HG03460 (cell line): ENCODE results near the gene ZNF865.

Experiments used
- ATAC-seq: cut with Tn5 transposase; IDR thresholded peaks from one replicate; pipeline ENCODE4 v1.9.1; 2021; ENCODE audit not compliant: unreplicated experiment

The ZNF865 gene

DNA sequence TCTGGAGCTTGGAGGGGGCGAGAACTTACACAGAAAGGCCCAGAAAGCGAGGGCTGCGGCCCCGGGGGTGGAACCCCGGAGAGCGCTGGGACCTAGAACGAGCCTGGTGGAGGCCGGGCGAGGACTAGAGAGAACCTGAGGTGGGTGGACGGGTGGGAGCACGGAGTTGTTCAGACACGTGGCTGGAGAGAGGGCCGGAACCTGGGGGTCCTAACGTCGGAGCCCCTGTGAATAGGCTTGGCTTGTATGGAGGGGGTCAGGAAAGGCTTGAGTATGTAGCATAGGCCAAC is 38.4 kb downstream of the ZNF865 start:
- no peak for ATAC-seq

- ATAC-seq: no peak
Measured at GRCh38 chr19:55644191-55644833, 38.9 kb downstream of the ZNF865 start.

- ATAC-seq: no peak
Measured at GRCh38 chr19:55644842-55645511, 39.5 kb downstream of the ZNF865 start.

- no peak for ATAC-seq
Measured at GRCh38 chr19:55645512-55645881, 40.0 kb downstream of the ZNF865 start.

- ATAC-seq: no peak
Measured at GRCh38 chr19:55646889-55647731, 41.7 kb downstream of the ZNF865 start.

- ATAC-seq: peak; percentile 37
Measured at GRCh38 chr19:55647732-55648584, 42.5 kb downstream of the ZNF865 start, which contains the start of gene CCDC106. Gene CCDC106 (plus strand): TSS chr19:55648212. CDS start chr19:55649047, 835 bp downstream.

DNA sequence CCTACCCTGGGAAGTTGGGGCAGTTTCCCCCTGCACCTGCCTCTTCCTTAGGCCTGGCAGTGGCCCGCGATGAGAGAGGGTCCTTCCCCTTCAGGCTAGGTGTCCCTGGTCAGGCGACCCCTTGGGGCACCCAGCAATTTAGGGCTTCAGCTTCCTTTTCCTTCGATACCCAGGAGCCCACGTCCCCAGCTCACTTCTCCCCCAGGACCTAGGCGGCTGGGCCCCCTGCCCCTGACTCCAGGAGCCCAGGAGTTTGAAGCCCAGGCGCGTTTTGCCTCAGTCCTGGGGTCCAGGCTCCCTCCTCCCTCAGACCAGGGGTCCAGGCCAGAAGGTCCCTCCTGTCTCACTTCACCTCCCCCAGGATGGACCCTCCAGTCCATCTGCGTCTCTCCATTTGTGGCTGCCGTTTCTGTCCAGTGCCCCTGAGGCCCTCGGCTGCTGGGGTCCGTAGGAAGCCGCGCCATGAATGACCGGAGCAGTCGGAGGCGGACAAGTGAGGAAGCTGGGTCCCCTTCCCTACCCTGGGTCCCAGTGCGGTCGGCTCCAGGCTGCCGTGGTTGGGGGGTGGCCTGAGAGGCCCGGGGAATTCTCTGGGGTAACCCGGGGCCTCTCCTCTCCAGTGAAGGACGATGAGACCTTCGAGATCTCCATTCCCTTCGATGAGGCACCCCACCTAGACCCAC is 43.3 kb downstream of the ZNF865 start:
- ATAC-seq: no peak

DNA sequence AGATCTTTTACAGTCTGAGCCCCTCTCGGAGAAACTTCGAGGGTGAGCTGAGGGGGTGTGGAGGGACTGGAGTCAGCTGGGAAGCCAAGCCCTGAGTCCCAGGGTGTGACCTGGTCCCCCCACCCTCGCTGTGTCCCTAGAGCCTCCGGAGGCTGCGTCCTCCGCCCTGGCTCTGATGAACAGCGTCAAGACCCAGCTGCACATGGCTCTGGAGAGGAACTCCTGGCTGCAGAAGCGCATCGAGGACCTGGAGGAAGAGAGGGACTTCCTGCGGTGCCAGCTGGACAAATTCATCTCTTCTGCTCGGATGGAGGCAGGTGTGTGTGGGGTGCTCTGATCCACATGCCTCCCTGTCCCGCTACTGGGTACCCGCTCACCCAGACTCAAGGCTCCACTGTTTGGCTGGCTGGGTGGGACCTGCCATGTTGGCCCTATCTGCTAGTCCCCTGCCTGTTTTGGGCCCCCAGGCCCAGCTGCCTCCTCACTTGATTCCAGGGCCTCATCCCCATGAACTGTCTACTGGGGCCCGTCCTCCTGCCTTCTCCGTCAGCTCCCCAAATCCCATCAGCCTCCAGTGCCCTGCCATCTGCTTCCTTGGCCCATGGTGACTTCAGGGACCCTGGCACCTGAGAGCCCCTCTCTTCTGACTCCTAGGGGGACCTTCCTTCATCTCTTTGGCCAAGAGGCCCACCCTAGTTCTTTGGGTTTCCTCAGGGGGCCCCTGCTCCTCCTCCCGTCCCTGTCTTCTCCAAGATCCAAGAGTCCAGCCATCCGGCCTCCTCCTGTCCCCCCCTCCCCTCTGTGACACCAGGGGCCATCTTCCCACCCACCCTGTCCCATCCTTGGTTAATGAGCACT is 44.0 kb downstream of the ZNF865 start:
- no peak for ATAC-seq

GRCh38 chr19:55650126-55650557 is 44.7 kb downstream of the ZNF865 start:
- no peak for ATAC-seq

- no peak for ATAC-seq
Measured at GRCh38 chr19:55650602-55651230, 45.3 kb downstream of the ZNF865 start.

DNA sequence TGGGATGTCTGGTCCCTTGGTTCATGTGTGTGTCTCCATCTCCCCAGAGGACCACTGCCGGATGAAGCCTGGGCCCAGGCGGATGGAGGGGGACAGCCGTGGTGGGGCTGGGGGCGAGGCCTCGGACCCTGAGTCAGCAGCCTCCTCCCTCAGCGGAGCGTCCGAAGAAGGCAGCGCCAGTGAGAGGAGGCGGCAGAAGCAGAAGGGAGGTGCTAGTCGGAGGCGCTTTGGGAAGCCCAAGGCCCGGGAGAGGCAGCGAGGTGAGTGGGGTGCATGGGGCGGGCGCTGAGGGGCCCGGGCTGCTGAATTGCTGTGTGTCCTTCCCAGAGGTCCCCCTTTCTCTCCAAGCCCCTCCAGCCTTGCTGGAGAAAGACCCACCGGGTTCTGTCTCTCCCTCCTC is 45.8 kb downstream of the ZNF865 start:
- ATAC-seq: no peak

GRCh38 chr19:55652311-55653128 is 47.1 kb downstream of the ZNF865 start:
- ATAC-seq: no peak

- peak; percentile 34 for ATAC-seq
Measured at GRCh38 chr19:55653651-55654322, 48.3 kb downstream of the ZNF865 start.

- ATAC-seq: peak; percentile 48
Measured at GRCh38 chr19:55654323-55654867, 48.9 kb downstream of the ZNF865 start.

GRCh38 chr19:55654868-55655647 is 49.6 kb downstream of the ZNF865 start, which contains the start of gene U2AF2:
Gene U2AF2 (plus strand): TSS chr19:55655035. CDS start chr19:55655105, 70 bp downstream.
- peak; percentile 22 for ATAC-seq

GRCh38 chr19:55655648-55656040 is 50.2 kb downstream of the ZNF865 start:
- no peak for ATAC-seq
